GM23338 (cell line): ENCODE data around the gene CBY1. TPM values are rescaled to one million over a fixed set of nuclear protein-coding genes. Genes with fewer than 3 reads are reported as not detected.

Source experiments
- ATAC-seq: fragments of 200-7000 bp; cut with Tn5 transposase; 3 replicates; pipeline ENCODE4 v1.9.1; 2020
- DNase-seq: peaks from one replicate; pipeline ENCODE4 v3.0.0-alpha.2; 2015; ENCODE audit warnings: low spot score
- H2AFZ ChIP-seq: fragments of 200-600 bp; sonication (generic); 2 replicates; pipeline ENCODE4 v1.8.0; 2016; ENCODE audit warnings: antibody characterized with exemption, mild to moderate bottlenecking, moderate library complexity
- H3F3A ChIP-seq: fragments of 200-600 bp; sonication (generic); replicated peaks from 2 replicates; pipeline ENCODE4 v1.8.0; 2017; ENCODE audit warnings: antibody characterized with exemption, mixed run types, low read depth
- H3K27ac ChIP-seq: fragments of 200-600 bp; sonication (generic); 2 replicates; pipeline ENCODE4 v1.6.1; 2016; ENCODE audit warnings: low read depth
- H3K27me3 ChIP-seq: fragments of 200-600 bp; sonication (generic); 2 replicates; pipeline ENCODE4 v1.8.0; 2016; ENCODE audit warnings: mild to moderate bottlenecking, mixed run types, moderate library complexity; ENCODE audit not compliant: insufficient read depth
- H3K36me3 ChIP-seq: fragments of 200-600 bp; sonication (generic); 2 replicates; pipeline ENCODE4 v1.8.0; 2016; ENCODE audit warnings: mild to moderate bottlenecking; ENCODE audit not compliant: insufficient read depth
- H3K4me1 ChIP-seq: fragments of 200-600 bp; sonication (generic); 2 replicates; pipeline ENCODE4 v1.8.0; 2016; ENCODE audit warnings: mild to moderate bottlenecking, moderate library complexity; ENCODE audit not compliant: insufficient read depth
- H3K4me2 ChIP-seq: fragments of 200-600 bp; sonication (generic); 2 replicates; pipeline ENCODE4 v1.7.1; 2017; ENCODE audit warnings: mixed run types
- H3K4me3 ChIP-seq: fragments of 200-600 bp; sonication (generic); 2 replicates; pipeline ENCODE4 v1.6.1; 2016; ENCODE audit warnings: mixed run types
- H3K79me2 ChIP-seq: fragments of 200-600 bp; sonication (generic); replicated peaks from 2 replicates; pipeline ENCODE4 v1.8.0; 2017; ENCODE audit warnings: mild to moderate bottlenecking; ENCODE audit not compliant: insufficient read depth
- H3K9me2 ChIP-seq: fragments of 200-600 bp; sonication (generic); 2 replicates; pipeline ENCODE4 v1.8.0; 2017; ENCODE audit not compliant: insufficient read depth
- H4K20me1 ChIP-seq: fragments of 200-600 bp; sonication (generic); replicated peaks from 2 replicates; pipeline ENCODE4 v1.8.0; 2017; ENCODE audit warnings: mild to moderate bottlenecking; ENCODE audit not compliant: insufficient read depth
- H3K27ac Mint-ChIP-seq: 2 replicates; pipeline ENCODE4 v1.8.0; 2020; ENCODE audit warnings: inconsistent platforms, mild to moderate bottlenecking, moderate library complexity, mixed read lengths
- H3K27me3 Mint-ChIP-seq: 3 replicates; pipeline ENCODE4 v1.8.0; 2022; ENCODE audit warnings: low read depth, mild to moderate bottlenecking, moderate library complexity, mixed read lengths, inconsistent platforms; ENCODE audit not compliant: insufficient read depth, poor library complexity
- H3K36me3 Mint-ChIP-seq: 3 replicates; pipeline ENCODE4 v1.8.0; 2021; ENCODE audit warnings: low read depth, mild to moderate bottlenecking, inconsistent platforms, moderate library complexity, mixed read lengths
- H3K4me1 Mint-ChIP-seq: 3 replicates; pipeline ENCODE4 v1.8.0; 2020; ENCODE audit warnings: mild to moderate bottlenecking, inconsistent platforms, mixed read lengths
- H3K4me3 Mint-ChIP-seq: 3 replicates; pipeline ENCODE4 v1.8.0; 2021; ENCODE audit warnings: moderate library complexity, mild to moderate bottlenecking, inconsistent platforms, mixed read lengths
- H3K9me3 Mint-ChIP-seq: 3 replicates; pipeline ENCODE4 v1.8.0; 2020; ENCODE audit warnings: moderate library complexity, mild to moderate bottlenecking, inconsistent platforms, mixed read lengths
- CTCF ChIP-seq, 2 experiments: fragments of 200-600 bp in 1 of 2; sonication (generic) in 1 of 2; conservative IDR thresholded peaks; 2 replicates each; pipeline versions ENCODE4 v1.5.1 to v1.6.1; 2016 to 2017; ENCODE audit warnings: antibody characterized with exemption in 2 of 2, low read depth in 2 of 2, mild to moderate bottlenecking in 2 of 2, moderate library complexity in 1 of 2
- EZH2 ChIP-seq: fragments of 200-600 bp; sonication (generic); IDR thresholded peaks from one replicate; pipeline ENCODE4 v1.8.0; 2017; ENCODE audit warnings: antibody characterized with exemption, mild to moderate bottlenecking, low read depth; ENCODE audit not compliant: unreplicated experiment
- JUNB ChIP-seq: IDR thresholded peaks from one replicate; pipeline ENCODE4 v1.6.1; 2016; ENCODE audit warnings: antibody characterized with exemption; ENCODE audit not compliant: unreplicated experiment
- POLR2AphosphoS5 ChIP-seq: IDR thresholded peaks from 2 replicates; pipeline ENCODE4 v1.6.1; 2016; ENCODE audit warnings: antibody characterized with exemption, low read depth
- STAT1 ChIP-seq: IDR thresholded peaks from one replicate; pipeline ENCODE4 v1.6.1; 2016; ENCODE audit warnings: antibody characterized with exemption; ENCODE audit not compliant: unreplicated experiment
- ZNF331 ChIP-seq: fragments of 250-450 bp; sonication (Bioruptor Pico); IDR thresholded peaks from 2 replicates; pipeline ENCODE4 v1.5.0; 2020; ENCODE audit warnings: low read depth, mild to moderate bottlenecking, moderate library complexity
- ZNF462 ChIP-seq: fragments of 250-450 bp; sonication (Bioruptor Pico); IDR thresholded peaks from 2 replicates; pipeline ENCODE4 v1.5.0; 2020; ENCODE audit warnings: mild to moderate bottlenecking, moderate library complexity
- polyA plus RNA-seq: library from polyadenylated mRNA; unstranded; fragments of >200 nt; fragmentation: Nextera tagmentation; extraction: Ambion mirVana; gene quantifications from 2 replicates; pipeline ENCODE4 v1.2.1, GENCODE V29; 2016
- total RNA-seq: library from RNA; depleted of rRNA; stranded (reverse); fragments of >200 nt; shearing (Covaris generic); gene quantifications from 2 replicates; pipeline ENCODE4 v1.2.3, GENCODE V29; 2014
- TF ChIP-seq, protein P1 (sequence below): IDR thresholded peaks from one replicate; pipeline ENCODE4 v1.6.1; 2018; ENCODE audit warnings: antibody characterized with exemption; ENCODE audit not compliant: unreplicated experiment

The CBY1 gene
- total and polyA plus RNA-seq, 2 experiments from 2014 or later = 12.8 to 36.4 TPM

DNA sequence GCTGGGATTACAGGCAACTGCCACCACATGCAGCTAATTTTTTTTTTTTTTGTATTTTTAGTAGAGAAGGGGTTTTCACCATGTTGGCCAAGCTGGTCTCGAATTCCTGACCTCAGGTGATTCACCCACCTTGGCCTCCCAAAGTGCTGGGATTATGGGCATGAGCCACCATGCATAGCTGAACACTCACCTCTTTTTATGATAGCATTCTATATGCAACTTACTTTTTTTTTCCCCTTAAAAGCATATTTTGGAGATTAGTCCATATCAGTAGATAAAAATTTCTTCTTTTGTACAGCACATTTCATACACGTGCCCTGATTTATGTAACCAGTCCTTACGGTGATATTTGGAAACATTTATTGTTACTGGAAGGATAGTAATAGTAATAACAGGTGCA is 63.9 kb downstream of the CBY1 start (continued):
- no peak for TF ChIP-seq EZH2
- no peak for TF ChIP-seq POLR2AphosphoS5
- TF ChIP-seq CTCF (conservative IDR thresholded peaks at IDR 0.05; ENCODE audit: low read depth in 2 of 2) = no peak
- TF ChIP-seq JUNB = no peak
- TF ChIP-seq ZNF462 (CRISPR knock-in tag) = no peak

DNA sequence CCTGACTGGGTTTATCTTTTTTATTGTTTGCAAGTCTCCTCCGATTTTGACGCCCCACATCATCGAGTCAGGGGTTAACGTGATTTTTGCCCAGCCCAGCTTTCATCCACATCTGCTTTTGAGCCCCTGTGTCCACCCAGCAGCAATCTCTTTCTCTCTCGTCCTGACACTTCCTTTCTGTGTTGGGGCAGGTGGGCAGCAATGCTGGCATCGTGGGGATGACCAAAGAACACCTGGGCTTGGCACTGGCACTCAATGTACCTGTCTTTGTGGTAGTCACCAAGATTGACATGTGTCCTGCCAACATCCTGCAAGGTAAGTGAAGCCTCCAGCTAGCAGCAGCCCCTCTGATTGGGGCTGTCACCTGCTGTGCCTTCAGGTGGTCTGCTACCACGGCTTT is 65.1 kb downstream of the CBY1 start:
- H4K20me1 ChIP-seq = peaks cover 17% of the 10 kb centered on the region; the same call in 1 of the 2 replicates
- H3K79me2 ChIP-seq = no peaks in the 10 kb centered on the region; the same call in none of the 2 replicates
- H3K27ac ChIP-seq = no peak overlapping the region
- H3K9me2 ChIP-seq = no peaks in the 10 kb centered on the region
- no peak overlapping the region for H2AFZ ChIP-seq
- H3K4me1 Mint-ChIP-seq = peaks cover 4% of the 10 kb centered on the region; the same call in 1 of the 3 replicates
- H3K27me3 ChIP-seq = no peaks in the 10 kb centered on the region
- H3F3A ChIP-seq = no peaks in the 10 kb centered on the region
- no peaks in the 10 kb centered on the region for H3K4me1 ChIP-seq
- ATAC-seq = no peak
- no peaks in the 10 kb centered on the region for H3K9me3 Mint-ChIP-seq
- no peak overlapping the region for H3K27ac Mint-ChIP-seq
- DNase-seq = no peak
- H3K27me3 Mint-ChIP-seq = peaks cover 8% of the 10 kb centered on the region
- no peak overlapping the region for H3K4me2 ChIP-seq
- peaks cover 77% of the 10 kb centered on the region for H3K36me3 Mint-ChIP-seq
- no peak overlapping the region for H3K4me3 Mint-ChIP-seq
- H3K36me3 ChIP-seq = peaks cover 49% of the 10 kb centered on the region
- no peak overlapping the region for H3K4me3 ChIP-seq
- TF ChIP-seq, protein P1, sequence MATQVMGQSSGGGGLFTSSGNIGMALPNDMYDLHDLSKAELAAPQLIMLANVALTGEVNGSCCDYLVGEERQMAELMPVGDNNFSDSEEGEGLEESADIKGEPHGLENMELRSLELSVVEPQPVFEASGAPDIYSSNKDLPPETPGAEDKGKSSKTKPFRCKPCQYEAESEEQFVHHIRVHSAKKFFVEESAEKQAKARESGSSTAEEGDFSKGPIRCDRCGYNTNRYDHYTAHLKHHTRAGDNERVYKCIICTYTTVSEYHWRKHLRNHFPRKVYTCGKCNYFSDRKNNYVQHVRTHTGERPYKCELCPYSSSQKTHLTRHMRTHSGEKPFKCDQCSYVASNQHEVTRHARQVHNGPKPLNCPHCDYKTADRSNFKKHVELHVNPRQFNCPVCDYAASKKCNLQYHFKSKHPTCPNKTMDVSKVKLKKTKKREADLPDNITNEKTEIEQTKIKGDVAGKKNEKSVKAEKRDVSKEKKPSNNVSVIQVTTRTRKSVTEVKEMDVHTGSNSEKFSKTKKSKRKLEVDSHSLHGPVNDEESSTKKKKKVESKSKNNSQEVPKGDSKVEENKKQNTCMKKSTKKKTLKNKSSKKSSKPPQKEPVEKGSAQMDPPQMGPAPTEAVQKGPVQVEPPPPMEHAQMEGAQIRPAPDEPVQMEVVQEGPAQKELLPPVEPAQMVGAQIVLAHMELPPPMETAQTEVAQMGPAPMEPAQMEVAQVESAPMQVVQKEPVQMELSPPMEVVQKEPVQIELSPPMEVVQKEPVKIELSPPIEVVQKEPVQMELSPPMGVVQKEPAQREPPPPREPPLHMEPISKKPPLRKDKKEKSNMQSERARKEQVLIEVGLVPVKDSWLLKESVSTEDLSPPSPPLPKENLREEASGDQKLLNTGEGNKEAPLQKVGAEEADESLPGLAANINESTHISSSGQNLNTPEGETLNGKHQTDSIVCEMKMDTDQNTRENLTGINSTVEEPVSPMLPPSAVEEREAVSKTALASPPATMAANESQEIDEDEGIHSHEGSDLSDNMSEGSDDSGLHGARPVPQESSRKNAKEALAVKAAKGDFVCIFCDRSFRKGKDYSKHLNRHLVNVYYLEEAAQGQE = no peak
- TF ChIP-seq JUNB = no peak
- no peak for TF ChIP-seq STAT1
- TF ChIP-seq POLR2AphosphoS5 = no peak
- TF ChIP-seq ZNF331 = no peak
- TF ChIP-seq CTCF (conservative IDR thresholded peaks at IDR 0.05; ENCODE audit: low read depth in 2 of 2) = no peak
